ENCODE data around the gene GTF3A.

The GTF3A gene

GRCh38 chr13:27403727-27404385 is 20.6 kb upstream of the GTF3A start:
- DNase-seq (ENCODE audit: low spot score): no peak
- TF ChIP-seq, protein P1, sequence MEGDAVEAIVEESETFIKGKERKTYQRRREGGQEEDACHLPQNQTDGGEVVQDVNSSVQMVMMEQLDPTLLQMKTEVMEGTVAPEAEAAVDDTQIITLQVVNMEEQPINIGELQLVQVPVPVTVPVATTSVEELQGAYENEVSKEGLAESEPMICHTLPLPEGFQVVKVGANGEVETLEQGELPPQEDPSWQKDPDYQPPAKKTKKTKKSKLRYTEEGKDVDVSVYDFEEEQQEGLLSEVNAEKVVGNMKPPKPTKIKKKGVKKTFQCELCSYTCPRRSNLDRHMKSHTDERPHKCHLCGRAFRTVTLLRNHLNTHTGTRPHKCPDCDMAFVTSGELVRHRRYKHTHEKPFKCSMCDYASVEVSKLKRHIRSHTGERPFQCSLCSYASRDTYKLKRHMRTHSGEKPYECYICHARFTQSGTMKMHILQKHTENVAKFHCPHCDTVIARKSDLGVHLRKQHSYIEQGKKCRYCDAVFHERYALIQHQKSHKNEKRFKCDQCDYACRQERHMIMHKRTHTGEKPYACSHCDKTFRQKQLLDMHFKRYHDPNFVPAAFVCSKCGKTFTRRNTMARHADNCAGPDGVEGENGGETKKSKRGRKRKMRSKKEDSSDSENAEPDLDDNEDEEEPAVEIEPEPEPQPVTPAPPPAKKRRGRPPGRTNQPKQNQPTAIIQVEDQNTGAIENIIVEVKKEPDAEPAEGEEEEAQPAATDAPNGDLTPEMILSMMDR (IDR thresholded peaks at IDR 0.05; ENCODE audit: poor library complexity, severe bottlenecking): no peak
- no peak overlapping the region for H3K27ac ChIP-seq (ENCODE audit: poor library complexity, severe bottlenecking)
- H3K9me3 ChIP-seq (ENCODE audit: severe bottlenecking): no peaks in the 10 kb centered on the region
- no peaks in the 10 kb centered on the region for H3K27me3 ChIP-seq (ENCODE audit: insufficient read depth, poor library complexity, severe bottlenecking)
- H3K4me1 ChIP-seq (ENCODE audit: insufficient read depth, poor library complexity, severe bottlenecking): no peaks in the 10 kb centered on the region
- H3K4me3 ChIP-seq (ENCODE audit: severe bottlenecking): no peak overlapping the region
- ATAC-seq (ENCODE audit: low read depth): no peak
- H3K36me3 ChIP-seq (ENCODE audit: low read depth): no peaks in the 10 kb centered on the region

DNA sequence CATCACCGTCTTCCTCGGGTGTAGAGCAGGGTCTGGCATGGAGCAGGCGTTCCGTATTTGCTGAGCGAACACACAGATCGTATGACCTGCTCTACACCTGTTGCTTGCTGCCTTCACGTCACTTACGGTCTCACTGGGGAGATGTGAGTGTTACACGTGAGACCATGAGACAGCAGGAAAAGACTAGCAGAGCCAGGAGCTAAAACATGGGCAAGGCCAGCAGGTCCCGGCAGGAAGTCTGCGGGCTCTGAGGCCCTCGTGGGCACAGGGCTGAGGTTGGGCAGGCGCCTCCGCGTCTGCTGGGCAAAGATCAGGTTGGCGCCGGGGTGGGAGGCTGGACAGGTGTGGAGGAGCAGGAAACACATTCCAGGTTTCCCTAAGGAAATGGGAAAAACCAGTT is 19.7 kb upstream of the GTF3A start:
- Histone ChIP-seq H3K27ac (ENCODE audit: poor library complexity, severe bottlenecking) (no peak overlapping the region), H3K36me3 (ENCODE audit: low read depth) (no peaks in the 10 kb centered on the region), H3K4me3 (ENCODE audit: severe bottlenecking) (no peak overlapping the region), H3K9me3 (ENCODE audit: severe bottlenecking) (no peaks in the 10 kb centered on the region), H3K4me1 (ENCODE audit: insufficient read depth, poor library complexity, severe bottlenecking) (no peaks in the 10 kb centered on the region), H3K27me3 (ENCODE audit: insufficient read depth, poor library complexity, severe bottlenecking) (no peaks in the 10 kb centered on the region)
- ATAC-seq (ENCODE audit: low read depth): no peak
- TF ChIP-seq, protein P1 (IDR thresholded peaks at IDR 0.05; ENCODE audit: poor library complexity, severe bottlenecking): no peak
- DNase-seq (ENCODE audit: low spot score): no peak

DNA sequence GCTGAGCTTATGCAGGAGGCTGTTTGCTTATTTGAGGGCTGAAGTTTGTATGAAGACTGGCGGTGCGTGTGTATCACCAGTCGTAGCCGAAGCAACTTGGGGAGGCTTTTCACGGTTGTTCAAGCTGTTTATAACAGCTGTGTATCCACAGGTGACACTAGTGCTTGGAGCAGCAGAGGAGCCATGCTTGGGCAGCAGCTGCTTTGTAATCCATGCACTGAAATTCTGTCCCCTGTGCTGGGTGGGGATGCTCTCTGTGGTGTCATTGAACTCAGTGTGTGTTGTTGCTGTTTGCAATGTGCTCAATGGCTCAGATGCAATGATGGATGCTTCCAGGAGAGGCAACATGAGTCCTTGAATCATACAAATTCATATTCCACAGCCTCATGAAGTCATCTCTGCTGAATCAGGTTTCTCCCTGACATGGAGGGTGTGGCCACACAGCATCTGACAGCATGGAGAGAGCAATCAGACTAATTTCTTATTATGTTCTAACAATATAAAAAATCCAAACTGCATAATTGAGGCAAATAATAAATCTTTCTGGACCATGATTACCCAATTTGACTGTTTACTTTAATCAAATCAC is 18.8 kb upstream of the GTF3A start:
- no peaks in the 10 kb centered on the region for H3K36me3 ChIP-seq (ENCODE audit: low read depth)
- H3K27me3 ChIP-seq (ENCODE audit: insufficient read depth, poor library complexity, severe bottlenecking): no peaks in the 10 kb centered on the region
- no peak overlapping the region for H3K27ac ChIP-seq (ENCODE audit: poor library complexity, severe bottlenecking)
- H3K9me3 ChIP-seq (ENCODE audit: severe bottlenecking): no peaks in the 10 kb centered on the region
- TF ChIP-seq, protein P1 (IDR thresholded peaks at IDR 0.05; ENCODE audit: poor library complexity, severe bottlenecking): no peak
- H3K4me1 ChIP-seq (ENCODE audit: insufficient read depth, poor library complexity, severe bottlenecking): no peaks in the 10 kb centered on the region
- ATAC-seq (ENCODE audit: low read depth) (no peak), DNase-seq (ENCODE audit: low spot score) (no peak)
- no peak overlapping the region for H3K4me3 ChIP-seq (ENCODE audit: severe bottlenecking)

DNA sequence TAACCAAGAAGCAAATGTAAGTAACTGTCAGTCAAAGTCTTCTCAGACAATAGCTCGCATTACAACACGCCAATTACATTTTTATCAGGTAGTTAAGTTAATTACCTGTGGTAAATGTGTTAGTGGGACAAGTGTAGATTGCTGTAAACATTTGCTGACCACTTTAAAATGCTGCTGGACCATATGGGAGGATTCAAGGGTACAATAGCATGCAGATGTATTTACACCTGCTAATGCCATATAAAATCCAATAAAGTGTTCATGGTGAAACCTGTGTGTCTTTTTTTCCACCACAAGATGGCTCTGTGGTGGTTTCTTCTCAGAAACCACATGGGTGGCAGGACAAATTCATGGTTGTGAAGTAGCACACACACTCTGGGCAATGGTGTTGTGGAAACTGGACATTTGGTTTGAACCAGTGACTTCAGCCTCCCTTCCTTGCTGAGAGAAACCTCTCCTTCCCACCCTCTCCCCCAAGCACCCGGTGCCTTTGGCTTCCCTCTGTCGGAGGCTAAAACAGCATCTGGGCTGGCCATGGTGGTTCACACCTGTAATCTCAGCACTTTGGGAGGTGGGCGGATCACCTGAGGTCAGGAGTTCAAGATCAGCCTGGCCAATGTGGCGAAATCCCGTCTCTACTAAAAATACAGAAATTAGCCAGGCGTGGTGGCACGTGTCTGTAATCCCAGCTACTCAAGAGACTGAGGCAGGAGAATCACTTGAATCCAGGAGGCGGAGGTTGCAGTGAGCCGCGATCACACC is 18.1 kb upstream of the GTF3A start:
- no peak overlapping the region for H3K4me3 ChIP-seq (ENCODE audit: severe bottlenecking)
- ATAC-seq (ENCODE audit: low read depth) (peak; percentile 21; the same call in 1 of the 3 replicates), DNase-seq (ENCODE audit: low spot score) (no peak)
- H3K27ac ChIP-seq (ENCODE audit: poor library complexity, severe bottlenecking): no peak overlapping the region
- H3K9me3 ChIP-seq (ENCODE audit: severe bottlenecking): no peaks in the 10 kb centered on the region
- TF ChIP-seq, protein P1 (IDR thresholded peaks at IDR 0.05; ENCODE audit: poor library complexity, severe bottlenecking): peak; percentile 60
- H3K4me1 ChIP-seq (ENCODE audit: insufficient read depth, poor library complexity, severe bottlenecking): no peaks in the 10 kb centered on the region
- H3K36me3 ChIP-seq (ENCODE audit: low read depth): no peaks in the 10 kb centered on the region
- H3K27me3 ChIP-seq (ENCODE audit: insufficient read depth, poor library complexity, severe bottlenecking): no peaks in the 10 kb centered on the region
